ENCODE data around the gene GPR34.

Gene GPR34

GRCh38 chrX:41730081-41730480, 41.3 kb downstream of the GPR34 start:
- DNase-seq (ENCODE audit: low read depth): no peak
- H3K4me3 ChIP-seq (ENCODE audit: low read depth, low read length): no peak overlapping the region
- TF ChIP-seq CTCF (IDR thresholded peaks at IDR 0.05; ENCODE audit: insufficient read depth, low read depth, low read length, missing control alignments): no peak

- TF ChIP-seq CTCF (IDR thresholded peaks at IDR 0.05; ENCODE audit: insufficient read depth, low read depth, low read length, missing control alignments): no peak
- H3K4me3 ChIP-seq (ENCODE audit: low read depth, low read length): no peak overlapping the region
- DNase-seq (ENCODE audit: low read depth): no peak
Measured at GRCh38 chrX:41732260-41732659, 43.5 kb downstream of the GPR34 start.

GRCh38 chrX:41733939-41734338, 45.2 kb downstream of the GPR34 start:
- peak; percentile 90 for DNase-seq (ENCODE audit: low read depth)
- no peak for TF ChIP-seq CTCF (IDR thresholded peaks at IDR 0.05; ENCODE audit: insufficient read depth, low read depth, low read length, missing control alignments)
- no peak overlapping the region for H3K4me3 ChIP-seq (ENCODE audit: low read depth, low read length)

- peak; percentile 43 for TF ChIP-seq CTCF (IDR thresholded peaks at IDR 0.05; ENCODE audit: insufficient read depth, low read depth, low read length, missing control alignments)
- no peak overlapping the region for H3K4me3 ChIP-seq (ENCODE audit: low read depth, low read length)
- peak; percentile 28 for DNase-seq (ENCODE audit: low read depth)
Measured at GRCh38 chrX:41734530-41734929, 45.8 kb downstream of the GPR34 start.

GRCh38 chrX:41737065-41737464, 48.3 kb downstream of the GPR34 start:
- H3K4me3 ChIP-seq (ENCODE audit: low read depth, low read length): no peak overlapping the region
- no peak for DNase-seq (ENCODE audit: low read depth)
- TF ChIP-seq CTCF (IDR thresholded peaks at IDR 0.05; ENCODE audit: insufficient read depth, low read depth, low read length, missing control alignments): no peak

- no peak overlapping the region for H3K4me3 ChIP-seq (ENCODE audit: low read depth, low read length)
- no peak for TF ChIP-seq CTCF (IDR thresholded peaks at IDR 0.05; ENCODE audit: insufficient read depth, low read depth, low read length, missing control alignments)
Measured at GRCh38 chrX:41739871-41740270, 51.1 kb downstream of the GPR34 start.

More at GRCh38 chrX:41739871-41740270, 51.1 kb downstream of the GPR34 start:
- DNase-seq (ENCODE audit: low read depth): no peak

Data from GM12865 (cell line).